Kidney epithelial cell (primary cell): ENCODE measurements around the gene BAG3. TPM values are rescaled to one million over a fixed set of nuclear protein-coding genes. Genes with fewer than 3 reads are reported as not detected.

ENCODE experiments used
- DNase-seq: peaks from one replicate; pipeline ENCODE4 v3.0.0-alpha.2; 2010; ENCODE audit warnings: low read depth
- H3K27me3 ChIP-seq: 2 replicates; pipeline ENCODE4 v1.6.0; 2011; ENCODE audit warnings: low read length; ENCODE audit not compliant: control insufficient read depth, insufficient read depth
- H3K36me3 ChIP-seq: 2 replicates; pipeline ENCODE4 v1.5.1; 2011; ENCODE audit warnings: low read length; ENCODE audit not compliant: control insufficient read depth, insufficient read depth
- H3K4me3 ChIP-seq: 2 replicates; pipeline ENCODE4 v1.5.1; 2011; ENCODE audit warnings: low read depth, mild to moderate bottlenecking, control low read depth, low read length
- CTCF ChIP-seq: IDR thresholded peaks from 2 replicates; pipeline ENCODE4 v1.5.1; 2011; ENCODE audit warnings: mild to moderate bottlenecking, moderate library complexity, low read length, control low read depth, inconsistent platforms; ENCODE audit not compliant: insufficient read depth, poor library complexity, severe bottlenecking
- total RNA-seq: library from RNA; depleted of rRNA; stranded (reverse); fragments of >200 nt; gene quantifications from 2 replicates; pipeline ENCODE4 v1.2.3, GENCODE V29; 2015

Gene BAG3
- total RNA-seq, 1 donor from 2014 or later, result 30.3 TPM

- DNase-seq, result no peak
- Histone ChIP-seq H3K4me3 (peak overlapping the region; percentile 76), H3K27me3 (no peaks in the 10 kb centered on the region), H3K36me3 (no peaks in the 10 kb centered on the region)
- no peak for TF ChIP-seq CTCF
Measured at GRCh38 chr10:119726676-119727261, 75.6 kb downstream of the BAG3 start.

Other genes with a start within 250 kb of the BAG3 start
- gene RGS10, start 108.7 kb upstream of the BAG3 start, total RNA-seq, result 35.1 and 43.7 TPM in 2 replicates
- gene TIAL1, start 54.4 kb upstream of the BAG3 start, total RNA-seq, result 43.0 and 49.0 TPM in 2 replicates
- 13.9 and 15.3 TPM in 2 replicates for gene INPP5F, start 74.7 kb downstream of the BAG3 start, total RNA-seq
- gene MCMBP, start 221.5 kb downstream of the BAG3 start, total RNA-seq, result 44.3 and 45.2 TPM in 2 replicates
- gene SEC23IP, start 241.3 kb downstream of the BAG3 start, total RNA-seq, result 25.6 and 28.9 TPM in 2 replicates